Stomach (tissue), 19 donors: ENCODE data around the gene DEK. TPM values are rescaled to one million over a fixed set of nuclear protein-coding genes. Genes with fewer than 3 reads are reported as not detected.
A peak's percentile ranks its signal among the peaks of the same experiment; 100 is the strongest.
"Not testable (repeated sequence)": the region's sequence is repeated elsewhere in the genome, so short reads cannot be mapped to it uniquely, and the experiment has no call there.

ENCODE experiments used
- DNase-seq, 2 donors: peaks; one replicate each; pipeline versions ENCODE4 v3.0.0 to v3.0.0-alpha.2; 2013 to 2019
- H3K27ac ChIP-seq, 5 donors: fragments of 200-600 bp in 4 of 5; sonication (generic) in 4 of 5; one replicate each; pipeline ENCODE4 v1.5.1; 2013 to 2019; ENCODE audit warnings: mild to moderate bottlenecking in 1 of 5, moderate library complexity in 1 of 5
- H3K27me3 ChIP-seq, 3 donors: fragments of 200-600 bp; sonication (generic); one replicate each; pipeline ENCODE4 v1.5.1; 2017 to 2019; ENCODE audit warnings: mixed run types in 1 of 3
- H3K36me3 ChIP-seq, 4 donors: fragments of 200-600 bp; sonication (generic); 1 replicate in 3 of 4; 2 replicates in 1 of 4; pipeline ENCODE4 v1.5.1; 2016 to 2019
- H3K4me1 ChIP-seq, 4 donors: fragments of 200-600 bp; sonication (generic); one replicate each; pipeline ENCODE4 v1.5.1; 2016 to 2019
- H3K4me3 ChIP-seq, 4 donors: fragments of 200-600 bp; sonication (generic) in 3 of 4; one replicate each; pipeline ENCODE4 v1.5.1; 2016 to 2019; ENCODE audit warnings: mild to moderate bottlenecking in 1 of 4
- H3K9me3 ChIP-seq, 4 donors: fragments of 200-600 bp; sonication (generic); one replicate each; pipeline ENCODE4 v1.5.1; 2016 to 2019
- EP300 ChIP-seq: sonication (generic); formaldehyde crosslinking; IDR thresholded peaks from one replicate; pipeline ENCODE4 v1.6.1; 2017; ENCODE audit warnings: antibody characterized with exemption
- POLR2A ChIP-seq, 4 donors: fragments of 450-650 bp; IDR thresholded peaks; one replicate each; pipeline ENCODE4 v1.6.1; 2016; ENCODE audit warnings: antibody characterized with exemption in 4 of 4, control low read depth in 2 of 4, mild to moderate bottlenecking in 1 of 4, moderate library complexity in 1 of 4
- POLR2AphosphoS5 ChIP-seq, 3 donors: sonication (generic); formaldehyde crosslinking; IDR thresholded peaks; one replicate each; pipeline ENCODE4 v1.6.1; 2016; ENCODE audit warnings: antibody characterized with exemption in 3 of 3
- WGBS, 5 donors: extraction: QIAGEN DNeasy Blood & Tissue Kit in 3 of 5; methylation state at CpG; one replicate each; pipeline versions ENCODE4 v1.1.5 to v1.1.7; 2013 to 2018; 5-methylcytosine and 5-hydroxymethylcytosine counted together
- intact Hi-C: fragments of 100-400 bp; cut with DNase I; formaldehyde crosslinking; loops from one replicate; pipeline ENCODE4 v1.15.1; 2023; ENCODE audit warnings: low total_unique reads
- long read RNA-seq, 10 donors: transcript quantifications; one replicate each; lab custom pipeline, GENCODE V29; 2026
- polyA plus RNA-seq, 3 donors: library from polyadenylated mRNA; stranded (reverse); fragments of 200-250 nt; gene quantifications; one replicate each; pipeline ENCODE4 v1.2.3, GENCODE V29; 2013
- total RNA-seq, 5 donors: library from RNA; depleted of rRNA; stranded (reverse); fragments of >200 nt; gene quantifications; one replicate each; pipeline versions ENCODE4 v1.1.0 to v1.2.3, GENCODE V29; 2014 to 2016
- TF ChIP-seq, protein P1 (sequence below), 7 experiments: fragments of 450-650 bp in 4 of 7; fragments of 200-600 bp in 3 of 7; sonication (generic) in 3 of 7; IDR thresholded peaks; one replicate each; pipeline ENCODE4 v1.5.1; 2016 to 2019; ENCODE audit warnings: antibody characterized with exemption in 7 of 7, control low read depth in 2 of 7, mild to moderate bottlenecking in 1 of 7
- donor health status: healthy with polysubstance abuse.
- donor health status: Bipolar disorder and iron deficiency.
- donor health status: healthy.

The DEK gene, protein sequence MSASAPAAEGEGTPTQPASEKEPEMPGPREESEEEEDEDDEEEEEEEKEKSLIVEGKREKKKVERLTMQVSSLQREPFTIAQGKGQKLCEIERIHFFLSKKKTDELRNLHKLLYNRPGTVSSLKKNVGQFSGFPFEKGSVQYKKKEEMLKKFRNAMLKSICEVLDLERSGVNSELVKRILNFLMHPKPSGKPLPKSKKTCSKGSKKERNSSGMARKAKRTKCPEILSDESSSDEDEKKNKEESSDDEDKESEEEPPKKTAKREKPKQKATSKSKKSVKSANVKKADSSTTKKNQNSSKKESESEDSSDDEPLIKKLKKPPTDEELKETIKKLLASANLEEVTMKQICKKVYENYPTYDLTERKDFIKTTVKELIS
- total RNA-seq (100 to 1,000 TPM; 109 to 189 (median 146) TPM), polyA plus RNA-seq (10 to 100 TPM; 35.4 to 59.6 (median 48.4) TPM)
- long read RNA-seq, donor 1, transcript DEK-202 (11 exons, 3,427 nt), result major isoform, 8 of 18 reads
- long read RNA-seq, donor 1, partial matches to known transcripts, result 6 of 18 reads
- long read RNA-seq, donor 1, other reads (novel, unspliced or antisense), result 0 of 18 reads
- long read RNA-seq, donor 2, transcript DEK-202 (11 exons, 3,427 nt), result major isoform, 12 of 18 reads
- long read RNA-seq, donor 2, partial matches to known transcripts, result 6 of 18 reads
- long read RNA-seq, donor 2, other reads (novel, unspliced or antisense), result 0 of 18 reads
- long read RNA-seq, donor 3, partial matches to known transcripts, result 8 of 16 reads
- long read RNA-seq, donor 3, other reads (novel, unspliced or antisense), result 0 of 16 reads
- long read RNA-seq, donor 4, partial matches to known transcripts, result 6 of 7 reads
- long read RNA-seq, donor 4, other reads (novel, unspliced or antisense), result 0 of 7 reads
- long read RNA-seq, donor 5, transcript DEK-202 (11 exons, 3,427 nt), result major isoform, 7 of 45 reads
- long read RNA-seq, donor 5, partial matches to known transcripts, result 33 of 45 reads
- long read RNA-seq, donor 5, other reads (novel, unspliced or antisense), result 0 of 45 reads
- long read RNA-seq, donor 6, transcript DEK-202 (11 exons, 3,427 nt), result major isoform, 22 of 74 reads
- long read RNA-seq, donor 6, partial matches to known transcripts, result 51 of 74 reads
- long read RNA-seq, donor 6, other reads (novel, unspliced or antisense), result 0 of 74 reads
- long read RNA-seq, donor 7, transcript DEK-202 (11 exons, 3,427 nt), result major isoform, 5 of 52 reads
- long read RNA-seq, donor 7, partial matches to known transcripts, result 45 of 52 reads
- long read RNA-seq, donor 7, other reads (novel, unspliced or antisense), result 0 of 52 reads
- long read RNA-seq, donor 8, transcript DEK-202 (11 exons, 3,427 nt), result major isoform, 11 of 28 reads
- long read RNA-seq, donor 8, partial matches to known transcripts, result 14 of 28 reads
- long read RNA-seq, donor 8, other reads (novel, unspliced or antisense), result 0 of 28 reads
- long read RNA-seq, donor 9, partial matches to known transcripts, result 21 of 29 reads
- long read RNA-seq, donor 9, other reads (novel, unspliced or antisense), result 0 of 29 reads
- long read RNA-seq, donor 10, transcript DEK-202 (11 exons, 3,427 nt), result major isoform, 8 of 14 reads
- long read RNA-seq, donor 10, partial matches to known transcripts, result 5 of 14 reads
- long read RNA-seq, donor 10, other reads (novel, unspliced or antisense), result 0 of 14 reads

DNA sequence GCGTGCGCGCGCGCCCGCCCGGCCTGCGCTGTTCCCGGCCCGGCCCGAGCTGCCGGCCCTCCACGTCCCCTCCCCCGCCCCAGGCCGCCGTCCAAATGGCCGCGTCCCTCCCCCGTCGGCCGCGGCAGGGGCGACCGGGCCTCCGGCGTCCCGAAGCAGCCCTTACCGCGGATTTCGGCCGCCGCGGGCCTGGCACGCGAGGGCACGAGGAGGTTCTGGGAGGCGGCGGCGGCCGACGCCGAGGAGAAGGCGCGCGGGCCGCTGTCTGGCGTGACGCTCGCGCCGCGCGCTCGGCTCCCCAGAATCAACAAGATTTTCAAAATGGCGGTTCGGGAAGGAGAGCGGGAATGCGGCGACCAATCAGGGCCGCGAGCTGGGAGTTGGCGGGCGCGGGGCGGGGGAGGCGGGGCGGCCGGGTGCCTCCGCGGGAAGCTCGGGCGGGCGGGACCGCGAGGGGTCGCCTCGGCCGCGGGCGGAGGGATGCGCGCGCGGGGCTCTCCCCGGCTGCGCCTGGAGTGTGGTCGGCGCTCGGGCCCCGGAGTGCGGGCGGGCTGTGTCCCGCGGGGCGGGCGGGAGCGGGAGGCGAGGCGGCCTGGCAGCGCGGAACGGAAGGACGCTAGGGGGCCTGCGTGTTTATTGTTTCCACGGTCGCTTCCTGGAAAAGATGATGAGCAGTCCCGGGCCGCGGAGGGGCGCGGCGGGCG, at the start of gene DEK:
Gene DEK (minus strand): TSS at position 312 of the 704 bp plus-strand sequence. CDS start 543 bp downstream, outside the sequence.
- peaks cover 18 to 45% (median 33%) of the 10 kb centered on the region in 4 donors for H3K4me1 ChIP-seq
- WGBS, 5 donors, result 0 to 1% (median 1%) methylated on average over 58 to 113 of the region's 113 CpGs
- H3K27ac ChIP-seq, result peak within 1 kb of the TSS; percentile 97 to 100 (median 100)
- DNase-seq, result peak; percentile 86 to 96
- H3K27me3 ChIP-seq, result no peaks in the 10 kb centered on the region
- peak within 1 kb of the TSS; percentile 72 to 96 (median 90) for H3K4me3 ChIP-seq
- intact Hi-C loops, result no loop called here
- no peaks in the 10 kb centered on the region for H3K9me3 ChIP-seq
- no peaks in the 10 kb centered on the region for H3K36me3 ChIP-seq
- TF ChIP-seq POLR2A (IDR thresholded peaks at IDR 0.05) (no peak), POLR2AphosphoS5 (IDR thresholded peaks at IDR 0.05) (peak in 2 of 3 donors; percentile 49 to 53)
- TF ChIP-seq, protein P1, sequence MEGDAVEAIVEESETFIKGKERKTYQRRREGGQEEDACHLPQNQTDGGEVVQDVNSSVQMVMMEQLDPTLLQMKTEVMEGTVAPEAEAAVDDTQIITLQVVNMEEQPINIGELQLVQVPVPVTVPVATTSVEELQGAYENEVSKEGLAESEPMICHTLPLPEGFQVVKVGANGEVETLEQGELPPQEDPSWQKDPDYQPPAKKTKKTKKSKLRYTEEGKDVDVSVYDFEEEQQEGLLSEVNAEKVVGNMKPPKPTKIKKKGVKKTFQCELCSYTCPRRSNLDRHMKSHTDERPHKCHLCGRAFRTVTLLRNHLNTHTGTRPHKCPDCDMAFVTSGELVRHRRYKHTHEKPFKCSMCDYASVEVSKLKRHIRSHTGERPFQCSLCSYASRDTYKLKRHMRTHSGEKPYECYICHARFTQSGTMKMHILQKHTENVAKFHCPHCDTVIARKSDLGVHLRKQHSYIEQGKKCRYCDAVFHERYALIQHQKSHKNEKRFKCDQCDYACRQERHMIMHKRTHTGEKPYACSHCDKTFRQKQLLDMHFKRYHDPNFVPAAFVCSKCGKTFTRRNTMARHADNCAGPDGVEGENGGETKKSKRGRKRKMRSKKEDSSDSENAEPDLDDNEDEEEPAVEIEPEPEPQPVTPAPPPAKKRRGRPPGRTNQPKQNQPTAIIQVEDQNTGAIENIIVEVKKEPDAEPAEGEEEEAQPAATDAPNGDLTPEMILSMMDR (IDR thresholded peaks at IDR 0.05), result peak in 4 of 7 experiments; percentile 31 to 67 (median 36)

DNA sequence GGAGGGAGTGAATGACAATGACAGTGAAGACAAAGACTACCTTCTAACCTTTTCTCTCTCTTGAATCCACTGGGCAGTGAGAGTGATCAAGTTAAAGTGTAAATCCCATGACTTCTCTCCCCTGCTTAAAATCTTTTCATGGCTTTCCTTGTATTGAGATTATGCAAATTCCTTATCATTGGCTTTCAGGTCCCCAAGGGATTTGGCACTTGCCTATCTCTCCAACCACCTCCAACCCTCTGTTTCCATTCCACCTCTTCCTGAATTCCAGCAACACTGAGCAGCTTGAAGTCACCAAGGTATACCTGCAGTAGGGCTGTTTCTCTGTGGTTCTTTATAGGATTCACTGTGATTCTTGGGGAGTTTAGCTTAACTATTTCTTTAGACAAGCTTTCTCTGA, 48.0 kb upstream of the DEK start:
- H3K9me3 ChIP-seq, result no peaks in the 10 kb centered on the region
- intact Hi-C loops, result no loop called here
- no peak for TF ChIP-seq POLR2A (IDR thresholded peaks at IDR 0.05)
- no peak for TF ChIP-seq POLR2AphosphoS5 (IDR thresholded peaks at IDR 0.05)
- TF ChIP-seq EP300, result no peak
- TF ChIP-seq, protein P1 (IDR thresholded peaks at IDR 0.05), result no peak
- peaks cover 0 to 7% (median 0%) of the 10 kb centered on the region in 3 donors for H3K27me3 ChIP-seq
- no peaks in the 10 kb centered on the region for H3K36me3 ChIP-seq
- no peak for DNase-seq
- no peaks in the 10 kb centered on the region for H3K4me1 ChIP-seq
- H3K4me3 ChIP-seq, result no peak overlapping the region
- H3K27ac ChIP-seq, result no peak overlapping the region

DNA sequence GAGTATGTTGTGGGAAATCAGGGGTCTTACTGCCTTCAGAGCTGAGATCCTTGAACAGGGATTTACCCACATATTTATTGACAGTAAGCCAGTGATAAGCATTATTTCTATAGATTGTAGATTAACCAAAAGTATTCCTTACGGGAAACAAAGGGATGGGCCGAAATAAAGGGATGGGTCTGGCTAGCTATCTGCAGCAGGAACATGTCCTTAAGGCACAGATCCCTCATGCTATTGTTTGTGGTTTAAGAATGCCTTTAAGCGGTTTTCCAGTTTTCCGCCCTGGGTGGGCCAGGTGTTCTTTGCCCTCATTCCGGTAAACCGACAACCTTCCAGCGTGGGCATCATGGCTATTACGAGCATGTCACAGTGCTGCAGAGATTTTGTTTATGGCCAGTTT, 45.7 kb upstream of the DEK start:
- H3K4me1 ChIP-seq, H3K9me3 ChIP-seq, H3K27me3 ChIP-seq, H3K27ac ChIP-seq, H3K4me3 ChIP-seq, DNase-seq, intact Hi-C loops, H3K36me3 ChIP-seq: not testable (repeated sequence)
- WGBS, 5 donors, result 71 to 94% (median 73%) methylated on average over 8 of the region's 8 CpGs

DNA sequence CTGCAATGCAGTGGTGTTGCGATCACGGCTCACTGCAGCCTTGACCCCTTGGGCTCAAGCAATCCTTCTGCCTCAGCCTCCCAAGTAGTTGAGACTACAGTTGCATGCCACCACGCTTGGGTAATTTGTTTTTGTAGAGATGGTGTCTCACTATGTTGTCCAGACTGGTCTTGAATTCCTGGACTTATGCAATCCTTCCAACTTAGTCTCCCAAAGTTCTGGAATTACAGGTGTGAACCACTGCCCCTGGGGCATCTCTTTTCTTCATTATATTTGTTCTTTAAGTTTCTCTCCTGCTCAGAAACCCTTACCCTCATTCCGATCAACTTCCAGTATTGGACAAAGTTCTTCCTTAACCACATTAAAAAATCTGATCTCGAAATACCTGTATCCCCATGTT, 44.7 kb upstream of the DEK start:
- 88 to 94% (median 92%) methylated on average over 5 of the region's 5 CpGs for WGBS, 5 donors
- intact Hi-C loops, result no loop called here
- Histone ChIP-seq H3K36me3 (no peaks in the 10 kb centered on the region), H3K4me3 (no peak overlapping the region), H3K9me3 (no peaks in the 10 kb centered on the region), H3K27me3 (peaks cover 0 to 7% (median 0%) of the 10 kb centered on the region in 3 donors), H3K27ac (no peak overlapping the region), H3K4me1 (no peaks in the 10 kb centered on the region)
- TF ChIP-seq POLR2AphosphoS5 (IDR thresholded peaks at IDR 0.05), result no peak
- no peak for TF ChIP-seq EP300
- no peak for TF ChIP-seq POLR2A (IDR thresholded peaks at IDR 0.05)
- TF ChIP-seq, protein P1 (IDR thresholded peaks at IDR 0.05), result no peak
- no peak for DNase-seq
